OCI-LY7 (cell line): ENCODE measurements around the gene PODXL2. TPM values are rescaled to one million over a fixed set of nuclear protein-coding genes. Genes with fewer than 3 reads are reported as not detected.

Experiments
- BruUV-seq: library from RNA; stranded (reverse); fragments of 400-500 nt; replicated peaks from 2 replicates; lab custom pipeline; 2021; lab: Mats Ljungman, UMichigan
- CTCF ChIA-PET: fragments of 300-600 bp; sonication (Branson Sonifier 250); formaldehyde crosslinking; loops from one replicate; lab custom pipeline; 2022; ENCODE audit warnings: antibody characterized with exemption; ENCODE audit not compliant: unreplicated experiment; lab: Charles Lee
- POLR2A ChIA-PET: fragments of 300-600 bp; sonication (Branson Sonifier 250); formaldehyde crosslinking; loops from one replicate; lab custom pipeline; 2022; ENCODE audit warnings: antibody characterized with exemption; lab: Charles Lee
- DNase-seq: peaks from one replicate; pipeline ENCODE4 v3.0.0-alpha.2; 2015; ENCODE audit warnings: low spot score
- H2AFZ ChIP-seq: fragments of 200-600 bp; sonication (generic), shearing (Covaris generic); 2 replicates; pipeline ENCODE4 v1.6.1; 2014; ENCODE audit warnings: mild to moderate bottlenecking, antibody characterized with exemption, low read length, moderate library complexity
- H3K27ac ChIP-seq: fragments of 200-600 bp; sonication (generic); 2 replicates; pipeline ENCODE4 v1.5.1; 2014; ENCODE audit warnings: mixed run types, low read depth, mild to moderate bottlenecking, moderate library complexity, low read length, inconsistent platforms; ENCODE audit not compliant: poor library complexity, severe bottlenecking
- H3K36me3 ChIP-seq: fragments of 200-600 bp; sonication (generic); 2 replicates; pipeline ENCODE4 v1.6.1; 2014; ENCODE audit warnings: mild to moderate bottlenecking, antibody characterized with exemption, low read length, moderate library complexity, mixed read lengths; ENCODE audit not compliant: insufficient read depth
- H3K4me1 ChIP-seq: fragments of 200-600 bp; sonication (generic); 2 replicates; pipeline ENCODE4 v1.5.1; 2014; ENCODE audit warnings: mild to moderate bottlenecking, low read length; ENCODE audit not compliant: insufficient read depth, poor library complexity, severe bottlenecking
- H3K4me2 ChIP-seq: fragments of 200-600 bp; sonication (generic); 2 replicates; pipeline ENCODE4 v1.6.1; 2014; ENCODE audit warnings: mild to moderate bottlenecking, low read length
- H3K4me3 ChIP-seq: fragments of 200-600 bp; sonication (generic); 2 replicates; pipeline ENCODE4 v1.5.1; 2014; ENCODE audit warnings: mild to moderate bottlenecking, low read depth, low read length; ENCODE audit not compliant: poor library complexity, severe bottlenecking
- H3K79me2 ChIP-seq: fragments of 200-600 bp; sonication (generic); 2 replicates; pipeline ENCODE4 v1.6.1; 2016; ENCODE audit warnings: low read depth, mild to moderate bottlenecking, low read length, moderate library complexity, mixed read lengths; ENCODE audit not compliant: insufficient read depth
- H3K9me2 ChIP-seq: fragments of 200-600 bp; sonication (generic); 2 replicates; pipeline ENCODE4 v1.6.1; 2016; ENCODE audit warnings: mild to moderate bottlenecking, low read length, mixed read lengths; ENCODE audit not compliant: insufficient read depth
- H3K9me3 ChIP-seq: fragments of 200-600 bp; sonication (generic); 2 replicates; pipeline ENCODE4 v1.6.1; 2014; ENCODE audit warnings: mild to moderate bottlenecking, mixed run types, low read length, mixed read lengths
- H4K20me1 ChIP-seq: fragments of 200-600 bp; sonication (generic); 2 replicates; pipeline ENCODE4 v1.6.1; 2014; ENCODE audit warnings: mild to moderate bottlenecking, antibody characterized with exemption, low read length, moderate library complexity, mixed read lengths; ENCODE audit not compliant: insufficient read depth
- EZH2phosphoT487 ChIP-seq: fragments of 200-600 bp; sonication (generic); IDR thresholded peaks from 2 replicates; pipeline ENCODE4 v1.6.1; 2018; ENCODE audit warnings: low read depth, borderline replicate concordance, mild to moderate bottlenecking, mixed run types, antibody characterized with exemption, low read length, moderate library complexity, mixed read lengths
- intact Hi-C: fragments of 100-400 bp; cut with micrococcal nuclease; formaldehyde crosslinking; loops from one replicate; pipeline ENCODE4 v1.10.0; 2022; ENCODE audit not compliant: unreplicated experiment
- total RNA-seq, 2 experiments: library from RNA; depleted of rRNA in 1 of 2; stranded (reverse); fragments of >200 nt in 1 of 2; shearing (Covaris generic) in 1 of 2; gene quantifications; 2 replicates each; pipeline ENCODE4 v1.2.3, GENCODE V29; 2014 to 2022
- TF ChIP-seq, protein P1 (sequence below): fragments of 200-600 bp; sonication (generic); conservative IDR thresholded peaks from 2 replicates; pipeline ENCODE4 v1.5.1; 2014; ENCODE audit warnings: mild to moderate bottlenecking, antibody characterized with exemption, low read length, moderate library complexity, mixed read lengths

Gene PODXL2
- total RNA-seq, 2 experiments from 2014 or later, result 16.1 to 29.4 TPM

DNA sequence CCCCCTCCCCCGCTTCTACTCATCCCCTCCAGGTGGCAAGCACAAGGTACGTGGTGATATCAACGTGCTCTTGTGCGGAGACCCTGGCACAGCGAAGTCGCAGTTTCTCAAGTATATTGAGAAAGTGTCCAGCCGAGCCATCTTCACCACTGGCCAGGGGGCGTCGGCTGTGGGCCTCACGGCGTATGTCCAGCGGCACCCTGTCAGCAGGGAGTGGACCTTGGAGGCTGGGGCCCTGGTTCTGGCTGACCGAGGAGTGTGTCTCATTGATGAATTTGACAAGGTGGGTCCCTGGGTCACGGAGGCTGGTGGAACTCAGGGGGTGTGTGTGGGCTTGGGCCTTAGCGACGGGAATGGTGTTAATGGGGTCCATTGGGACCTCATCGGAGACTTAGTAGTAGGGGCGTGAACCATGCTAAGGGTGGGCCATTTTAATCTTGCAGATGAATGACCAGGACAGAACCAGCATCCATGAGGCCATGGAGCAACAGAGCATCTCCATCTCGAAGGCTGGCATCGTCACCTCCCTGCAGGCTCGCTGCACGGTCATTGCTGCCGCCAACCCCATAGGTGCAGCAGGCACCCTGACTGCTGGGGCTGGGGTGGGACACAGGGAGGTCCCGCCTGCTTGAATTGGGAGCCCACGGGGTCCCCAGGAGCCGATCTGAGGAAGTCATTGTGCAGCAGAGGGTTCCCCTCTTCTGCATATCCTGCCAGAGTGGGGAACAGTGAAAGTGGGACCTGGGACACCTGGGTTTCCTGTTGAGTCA, 12.0 kb upstream of the PODXL2 start:
- Histone ChIP-seq H2AFZ (no peak overlapping the region), H3K36me3 (peaks cover 95% of the 10 kb centered on the region), H3K9me2 (no peaks in the 10 kb centered on the region), H3K4me2 (no peak overlapping the region), H3K9me3 (no peaks in the 10 kb centered on the region), H3K4me3 (no peak overlapping the region), H3K79me2 (peaks cover 6% of the 10 kb centered on the region; the same call in 1 of the 2 replicates), H4K20me1 (peaks cover 6% of the 10 kb centered on the region; the same call in 1 of the 2 replicates), H3K4me1 (no peaks in the 10 kb centered on the region), H3K27ac (no peak overlapping the region)
- CTCF ChIA-PET, result no interaction called here
- DNase-seq, result no peak
- POLR2A ChIA-PET, result no interaction called here
- intact Hi-C loops, result no loop called here
- TF ChIP-seq EZH2phosphoT487, result no peak
- TF ChIP-seq, protein P1, sequence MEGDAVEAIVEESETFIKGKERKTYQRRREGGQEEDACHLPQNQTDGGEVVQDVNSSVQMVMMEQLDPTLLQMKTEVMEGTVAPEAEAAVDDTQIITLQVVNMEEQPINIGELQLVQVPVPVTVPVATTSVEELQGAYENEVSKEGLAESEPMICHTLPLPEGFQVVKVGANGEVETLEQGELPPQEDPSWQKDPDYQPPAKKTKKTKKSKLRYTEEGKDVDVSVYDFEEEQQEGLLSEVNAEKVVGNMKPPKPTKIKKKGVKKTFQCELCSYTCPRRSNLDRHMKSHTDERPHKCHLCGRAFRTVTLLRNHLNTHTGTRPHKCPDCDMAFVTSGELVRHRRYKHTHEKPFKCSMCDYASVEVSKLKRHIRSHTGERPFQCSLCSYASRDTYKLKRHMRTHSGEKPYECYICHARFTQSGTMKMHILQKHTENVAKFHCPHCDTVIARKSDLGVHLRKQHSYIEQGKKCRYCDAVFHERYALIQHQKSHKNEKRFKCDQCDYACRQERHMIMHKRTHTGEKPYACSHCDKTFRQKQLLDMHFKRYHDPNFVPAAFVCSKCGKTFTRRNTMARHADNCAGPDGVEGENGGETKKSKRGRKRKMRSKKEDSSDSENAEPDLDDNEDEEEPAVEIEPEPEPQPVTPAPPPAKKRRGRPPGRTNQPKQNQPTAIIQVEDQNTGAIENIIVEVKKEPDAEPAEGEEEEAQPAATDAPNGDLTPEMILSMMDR, result no peak
- BruUV-seq, result no TSS peak

DNA sequence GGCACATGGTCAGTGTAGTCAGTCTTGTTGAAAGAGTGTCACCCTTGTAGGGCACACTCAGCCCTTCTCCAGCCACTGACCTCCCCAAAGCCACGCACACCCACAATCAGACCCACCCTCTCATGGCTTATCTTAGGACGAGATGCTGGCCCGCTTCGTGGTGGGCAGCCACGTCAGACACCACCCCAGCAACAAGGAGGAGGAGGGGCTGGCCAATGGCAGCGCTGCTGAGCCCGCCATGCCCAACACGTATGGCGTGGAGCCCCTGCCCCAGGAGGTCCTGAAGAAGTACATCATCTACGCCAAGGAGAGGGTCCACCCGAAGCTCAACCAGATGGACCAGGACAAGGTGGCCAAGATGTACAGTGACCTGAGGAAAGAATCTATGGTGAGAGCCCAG, 10.1 kb upstream of the PODXL2 start:
- Histone ChIP-seq H3K9me2 (no peaks in the 10 kb centered on the region), H3K9me3 (no peaks in the 10 kb centered on the region), H2AFZ (no peak overlapping the region), H3K4me3 (no peak overlapping the region), H3K4me2 (no peak overlapping the region), H3K27ac (no peak overlapping the region), H4K20me1 (no peaks in the 10 kb centered on the region), H3K79me2 (peaks cover 6% of the 10 kb centered on the region; the same call in 1 of the 2 replicates), H3K36me3 (peaks cover 91% of the 10 kb centered on the region), H3K4me1 (no peaks in the 10 kb centered on the region)
- ChIA-PET POLR2A (no interaction called here), CTCF (no interaction called here)
- DNase-seq, result no peak
- BruUV-seq, result no TSS peak
- intact Hi-C loops, result no loop called here
- TF ChIP-seq, protein P1, result no peak
- TF ChIP-seq EZH2phosphoT487, result no peak

DNA sequence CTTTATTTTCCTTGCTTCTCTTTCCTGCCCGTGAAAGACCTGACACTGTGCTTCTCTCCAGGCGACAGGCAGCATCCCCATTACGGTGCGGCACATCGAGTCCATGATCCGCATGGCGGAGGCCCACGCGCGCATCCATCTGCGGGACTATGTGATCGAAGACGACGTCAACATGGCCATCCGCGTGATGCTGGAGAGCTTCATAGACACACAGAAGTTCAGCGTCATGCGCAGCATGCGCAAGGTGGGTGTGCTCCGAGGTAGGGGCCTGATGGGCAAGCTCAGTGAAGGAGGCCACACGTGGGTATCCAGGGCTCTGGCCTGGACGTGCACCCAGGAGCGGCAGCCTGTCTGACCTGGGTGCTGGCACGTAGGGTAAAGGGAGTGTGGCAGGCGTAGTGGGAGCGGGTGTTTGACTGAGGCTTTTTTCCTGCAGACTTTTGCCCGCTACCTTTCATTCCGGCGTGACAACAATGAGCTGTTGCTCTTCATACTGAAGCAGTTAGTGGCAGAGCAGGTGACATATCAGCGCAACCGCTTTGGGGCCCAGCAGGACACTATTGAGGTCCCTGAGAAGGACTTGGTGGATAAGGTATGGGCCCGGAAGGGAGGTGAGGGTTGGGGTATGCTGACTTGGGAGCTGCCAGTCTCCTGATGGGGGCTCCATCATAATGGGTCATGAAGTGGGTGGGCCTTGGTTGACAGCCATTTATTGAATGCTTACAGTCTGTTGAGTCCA, 8.2 kb upstream of the PODXL2 start:
- intact Hi-C loops, result no loop called here
- no peaks in the 10 kb centered on the region for H3K9me3 ChIP-seq
- POLR2A ChIA-PET, result no interaction called here

More for the DNA sequence above, 8.2 kb upstream of the PODXL2 start:
- BruUV-seq, result no TSS peak
- no peak for DNase-seq
- CTCF ChIA-PET, result no interaction called here
- H3K4me1 ChIP-seq, result no peaks in the 10 kb centered on the region
- no peak overlapping the region for H3K4me2 ChIP-seq
- H2AFZ ChIP-seq, result no peak overlapping the region
- no peaks in the 10 kb centered on the region for H4K20me1 ChIP-seq
- no peak overlapping the region for H3K4me3 ChIP-seq
- H3K9me2 ChIP-seq, result no peaks in the 10 kb centered on the region
- H3K36me3 ChIP-seq, result peaks cover 72% of the 10 kb centered on the region
- TF ChIP-seq EZH2phosphoT487, result no peak
- TF ChIP-seq, protein P1, result no peak
- no peak overlapping the region for H3K27ac ChIP-seq
- H3K79me2 ChIP-seq, result no peaks in the 10 kb centered on the region
